B cell (primary cell): ENCODE measurements around the gene DUSP18.

Source experiments
- EZH2 ChIP-seq: IDR thresholded peaks from 2 replicates; pipeline ENCODE4 v1.6.1; 2012; ENCODE audit warnings: borderline replicate concordance, low read depth, mild to moderate bottlenecking, moderate library complexity, low read length; ENCODE audit not compliant: insufficient read depth, poor library complexity, severe bottlenecking
- TF ChIP-seq, protein P1 (sequence below): fragments of 200-600 bp; IDR thresholded peaks from one replicate; pipeline ENCODE4 v1.8.0; 2022; ENCODE audit warnings: antibody characterized with exemption, mild to moderate bottlenecking

DNA sequence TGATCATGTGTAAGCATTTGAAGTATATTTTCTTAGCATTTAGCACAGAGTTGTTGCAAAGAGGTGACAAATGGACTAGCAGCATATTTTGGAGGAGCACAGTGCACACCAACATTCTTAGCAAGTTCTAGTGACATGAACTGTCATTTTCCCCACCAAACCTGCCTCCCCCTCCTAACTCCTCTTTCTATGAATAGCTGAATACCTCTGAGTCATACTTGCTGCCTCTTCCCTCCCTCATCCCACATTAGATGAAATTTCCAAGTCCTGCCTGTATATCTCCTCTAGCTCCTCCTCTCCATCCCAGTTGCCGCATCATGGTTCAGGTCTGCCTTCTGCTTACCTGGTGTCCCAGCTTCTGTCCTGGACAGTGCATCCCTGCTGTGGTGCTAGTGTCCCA is 34.2 kb upstream of the DUSP18 start:
- TF ChIP-seq, protein P1, sequence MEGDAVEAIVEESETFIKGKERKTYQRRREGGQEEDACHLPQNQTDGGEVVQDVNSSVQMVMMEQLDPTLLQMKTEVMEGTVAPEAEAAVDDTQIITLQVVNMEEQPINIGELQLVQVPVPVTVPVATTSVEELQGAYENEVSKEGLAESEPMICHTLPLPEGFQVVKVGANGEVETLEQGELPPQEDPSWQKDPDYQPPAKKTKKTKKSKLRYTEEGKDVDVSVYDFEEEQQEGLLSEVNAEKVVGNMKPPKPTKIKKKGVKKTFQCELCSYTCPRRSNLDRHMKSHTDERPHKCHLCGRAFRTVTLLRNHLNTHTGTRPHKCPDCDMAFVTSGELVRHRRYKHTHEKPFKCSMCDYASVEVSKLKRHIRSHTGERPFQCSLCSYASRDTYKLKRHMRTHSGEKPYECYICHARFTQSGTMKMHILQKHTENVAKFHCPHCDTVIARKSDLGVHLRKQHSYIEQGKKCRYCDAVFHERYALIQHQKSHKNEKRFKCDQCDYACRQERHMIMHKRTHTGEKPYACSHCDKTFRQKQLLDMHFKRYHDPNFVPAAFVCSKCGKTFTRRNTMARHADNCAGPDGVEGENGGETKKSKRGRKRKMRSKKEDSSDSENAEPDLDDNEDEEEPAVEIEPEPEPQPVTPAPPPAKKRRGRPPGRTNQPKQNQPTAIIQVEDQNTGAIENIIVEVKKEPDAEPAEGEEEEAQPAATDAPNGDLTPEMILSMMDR = no peak
- no peak for TF ChIP-seq EZH2
